ENCODE measurements around the gene IL12B.
"Not testable (repeated sequence)": the region's sequence is repeated elsewhere in the genome, so short reads cannot be mapped to it uniquely, and the experiment has no call there.

The IL12B gene
- 0 to 0.09 (median 0) reads per million in 4 experiments for total RNA-seq

- no peak for DNase-seq
These were observed at the start of gene IL12B for GRCh38 chr5:159330131-159330800. TSS of gene IL12B (minus strand) at chr5:159330487. CDS start at chr5:159326782, 3,705 bp downstream.

- no peak for DNase-seq
These were observed 47.4 kb upstream of the IL12B start for GRCh38 chr5:159377653-159378052.

GRCh38 chr5:159367866-159368265 is 37.6 kb upstream of the IL12B start:
- not testable (repeated sequence) for DNase-seq

GRCh38 chr5:159366776-159367175 is 36.5 kb upstream of the IL12B start:
- not testable (repeated sequence) for DNase-seq

GRCh38 chr5:159362220-159362619 is 31.9 kb upstream of the IL12B start:
- no peak for DNase-seq

GRCh38 chr5:159359871-159360270 is 29.6 kb upstream of the IL12B start:
- DNase-seq = not testable (repeated sequence)

GRCh38 chr5:159359408-159359807 is 29.1 kb upstream of the IL12B start:
- no peak for DNase-seq

- no peak for DNase-seq
These were observed 23.5 kb upstream of the IL12B start for GRCh38 chr5:159353661-159354252.

GRCh38 chr5:159350644-159351043 is 20.4 kb upstream of the IL12B start:
- not testable (repeated sequence) for DNase-seq

- DNase-seq = not testable (repeated sequence)
These were observed 19.9 kb upstream of the IL12B start for GRCh38 chr5:159350216-159350615.

GRCh38 chr5:159345861-159346260 is 15.6 kb upstream of the IL12B start:
- DNase-seq = no peak

- DNase-seq = no peak
These were observed 15.0 kb upstream of the IL12B start for GRCh38 chr5:159345336-159345735.

- no peak for DNase-seq
These were observed 13.2 kb upstream of the IL12B start for GRCh38 chr5:159343295-159344094.

GRCh38 chr5:159342840-159343239 is 12.6 kb upstream of the IL12B start:
- no peak for DNase-seq

- DNase-seq = no peak
These were observed 11.6 kb upstream of the IL12B start for GRCh38 chr5:159341906-159342310.

GRCh38 chr5:159341145-159341544 is 10.9 kb upstream of the IL12B start:
- no peak for DNase-seq

- no peak for DNase-seq
These were observed 10.2 kb upstream of the IL12B start for GRCh38 chr5:159340511-159340910.

- DNase-seq = no peak
These were observed 9.2 kb upstream of the IL12B start for GRCh38 chr5:159339460-159339859.

GRCh38 chr5:159338118-159338517 is 7.8 kb upstream of the IL12B start:
- no peak for DNase-seq

- no peak for DNase-seq
These were observed 7.0 kb upstream of the IL12B start for GRCh38 chr5:159337016-159337955.

GRCh38 chr5:159336586-159336985 is 6.3 kb upstream of the IL12B start:
- no peak for DNase-seq

- no peak for DNase-seq
These were observed 3.2 kb upstream of the IL12B start for GRCh38 chr5:159333545-159333925.

Data from effector CD8-positive, alpha-beta T cell (primary cell).